A549 (cell line): ENCODE measurements around the gene TTC21B. TPM values are rescaled to one million over a fixed set of nuclear protein-coding genes. Genes with fewer than 3 reads are reported as not detected.

Source experiments
- ATAC-seq, 2 experiments: fragments of 200-7000 bp in 1 of 2; fragments of >200 bp in 1 of 2; cut with Nextera tagmentation in 1 of 2; cut with Tn5 transposase in 1 of 2; 3 replicates each; pipeline versions ENCODE4 v1.8.0 to v1.9.1; 2018 to 2020; ENCODE audit warnings: mild to moderate bottlenecking in 1 of 2, moderate library complexity in 1 of 2
- CTCF ChIA-PET: fragments of 300-600 bp; sonication (Branson Sonifier 250); formaldehyde crosslinking; extraction: SDS; loops from one replicate; lab custom pipeline; 2021; ENCODE audit warnings: antibody characterized with exemption, inconsistent platforms; lab: Yijun Ruan, JAX
- POLR2A ChIA-PET: fragments of 350-600 bp; formaldehyde crosslinking; extraction: SDS; loops from one replicate; lab custom pipeline; 2021; ENCODE audit warnings: antibody characterized with exemption, inconsistent platforms; lab: Yijun Ruan, JAX
- DNase-seq, 2 experiments: peaks; one replicate each; pipeline versions ENCODE4 v3.0.0 to v3.0.0-alpha.2; 2011 to 2016; ENCODE audit warnings: low read depth in 1 of 2, low spot score in 1 of 2
- FAIRE-seq: peaks from 2 replicates; lab custom pipeline; 2011; peaks lifted over from hg19 to GRCh38; lab: Jason Lieb, UNC
- H3K27ac ChIP-seq, 2 experiments: fragments of >200 bp; sonication (Bioruptor Twin); formaldehyde crosslinking; 3 replicates each; pipeline ENCODE4 v1.5.1; 2016 to 2017
- H3K4me1 ChIP-seq: fragments of >200 bp; sonication (Bioruptor Twin); formaldehyde crosslinking; 3 replicates; pipeline ENCODE4 v1.6.1; 2016
- H3K4me2 ChIP-seq: fragments of >200 bp; sonication (Bioruptor Twin); formaldehyde crosslinking; 3 replicates; pipeline ENCODE4 v1.6.1; 2016
- H3K4me3 ChIP-seq: fragments of >200 bp; sonication (Bioruptor Twin); formaldehyde crosslinking; 3 replicates; pipeline ENCODE4 v1.5.1; 2016
- H3K9me3 ChIP-seq: fragments of >200 bp; sonication (Bioruptor Twin); formaldehyde crosslinking; 3 replicates; pipeline ENCODE4 v1.6.1; 2016
- BCL3 ChIP-seq: fragments of >200 bp; sonication (Bioruptor Twin); formaldehyde crosslinking; IDR thresholded peaks from 3 replicates; pipeline ENCODE4 v1.6.1; 2016
- BHLHE40 ChIP-seq: IDR thresholded peaks from 2 replicates; pipeline ENCODE4 v1.6.1; 2012; ENCODE audit warnings: low read depth, low read length, inconsistent platforms
- CBX2 ChIP-seq: fragments of 200-600 bp; sonication (generic); IDR thresholded peaks from 2 replicates; pipeline ENCODE4 v1.6.1; 2016; ENCODE audit warnings: low read depth, mild to moderate bottlenecking, borderline replicate concordance
- CBX8 ChIP-seq: fragments of 200-600 bp; sonication (generic); IDR thresholded peaks from 2 replicates; pipeline ENCODE4 v1.6.1; 2016
- CEBPB ChIP-seq, 2 experiments: fragments of >200 bp in 1 of 2; sonication (Bioruptor Twin) in 1 of 2; formaldehyde crosslinking in 1 of 2; IDR thresholded peaks; 2 replicates each; pipeline ENCODE4 v1.6.1; 2012 to 2016
- CHD2 ChIP-seq: fragments of 150-350 bp; IDR thresholded peaks from 2 replicates; pipeline ENCODE4 v1.6.1; 2014; ENCODE audit warnings: low read length; ENCODE audit not compliant: partially characterized antibody
- CHD4 ChIP-seq: fragments of 200-600 bp; sonication (generic); IDR thresholded peaks from 2 replicates; pipeline ENCODE4 v1.6.1; 2016; ENCODE audit warnings: antibody characterized with exemption, mild to moderate bottlenecking, borderline replicate concordance
- CTCF ChIP-seq: fragments of >200 bp; sonication (Bioruptor Twin); formaldehyde crosslinking; IDR thresholded peaks from 3 replicates; pipeline ENCODE4 v1.5.1; 2016
- E2F6 ChIP-seq: IDR thresholded peaks from 2 replicates; pipeline ENCODE4 v1.6.1; 2012; ENCODE audit warnings: low read depth, borderline replicate concordance
- EHMT2 ChIP-seq: fragments of 200-600 bp; sonication (generic); IDR thresholded peaks from 2 replicates; pipeline ENCODE4 v1.6.1; 2016; ENCODE audit warnings: antibody characterized with exemption, low read depth, mild to moderate bottlenecking, moderate library complexity
- ESRRA ChIP-seq: fragments of 150-350 bp; IDR thresholded peaks from 2 replicates; pipeline ENCODE4 v1.6.1; 2014; ENCODE audit warnings: mild to moderate bottlenecking, low read length, borderline replicate concordance
- FOSB ChIP-seq: fragments of 250-450 bp; sonication (Bioruptor Pico); IDR thresholded peaks from 2 replicates; pipeline ENCODE4 v1.5.0; 2020; ENCODE audit warnings: mild to moderate bottlenecking, moderate library complexity
- FOSL2 ChIP-seq, 2 experiments: fragments of 450-650 bp in 1 of 2; fragments of >200 bp in 1 of 2; sonication (Bioruptor Twin) in 1 of 2; formaldehyde crosslinking; IDR thresholded peaks; 2 replicates each; pipeline versions ENCODE4 v1.5.0 to v1.6.1; 2016 to 2020; ENCODE audit warnings: mild to moderate bottlenecking in 1 of 2, moderate library complexity in 1 of 2
- GATA3 ChIP-seq: IDR thresholded peaks from 2 replicates; pipeline ENCODE4 v1.6.1; 2012; ENCODE audit warnings: borderline replicate concordance
- HMGXB4 ChIP-seq: fragments of 250-450 bp; sonication (Bioruptor Pico); IDR thresholded peaks from 2 replicates; pipeline ENCODE4 v1.5.0; 2021; ENCODE audit warnings: mild to moderate bottlenecking, moderate library complexity, borderline replicate concordance
- JUN ChIP-seq, 2 experiments: fragments of >200 bp; sonication (Bioruptor Twin); formaldehyde crosslinking; IDR thresholded peaks; 2 replicates in 1 of 2; 3 replicates in 1 of 2; pipeline ENCODE4 v1.6.1; 2016 to 2017
- KDM1A ChIP-seq: fragments of 200-600 bp; sonication (generic); IDR thresholded peaks from 2 replicates; pipeline ENCODE4 v1.6.1; 2016; ENCODE audit warnings: low read depth, mild to moderate bottlenecking
- MAFK ChIP-seq: fragments of 450-650 bp; IDR thresholded peaks from 2 replicates; pipeline ENCODE4 v1.6.1; 2014; ENCODE audit not compliant: partially characterized antibody
- MAX ChIP-seq: IDR thresholded peaks from 2 replicates; pipeline ENCODE4 v1.6.1; 2012
- MYC ChIP-seq: IDR thresholded peaks from 2 replicates; pipeline ENCODE4 v1.6.1; 2012; ENCODE audit warnings: mild to moderate bottlenecking, inconsistent platforms, low read length, improper control_type of control experiment, borderline replicate concordance
- PBX3 ChIP-seq: IDR thresholded peaks from 2 replicates; pipeline ENCODE4 v1.6.1; 2012
- PHF8 ChIP-seq: fragments of 200-600 bp; sonication (generic); IDR thresholded peaks from 2 replicates; pipeline ENCODE4 v1.6.1; 2016; ENCODE audit warnings: low read depth, mild to moderate bottlenecking, antibody characterized with exemption, moderate library complexity, borderline replicate concordance
- POLR2A ChIP-seq: IDR thresholded peaks from 2 replicates; pipeline ENCODE4 v1.6.1; 2012; ENCODE audit warnings: mild to moderate bottlenecking, low read length
- RARB ChIP-seq: fragments of 250-450 bp; sonication (Bioruptor Pico); IDR thresholded peaks from 2 replicates; pipeline ENCODE4 v1.8.0; 2021; ENCODE audit warnings: mild to moderate bottlenecking, moderate library complexity
- RCOR1 ChIP-seq: fragments of 150-350 bp; IDR thresholded peaks from 2 replicates; pipeline ENCODE4 v1.6.1; 2014; ENCODE audit warnings: antibody characterized with exemption, low read length, low read depth
- SMC3 ChIP-seq: fragments of >200 bp; sonication (Bioruptor Twin); formaldehyde crosslinking; IDR thresholded peaks from 3 replicates; pipeline ENCODE4 v1.6.1; 2018; ENCODE audit warnings: inconsistent platforms
- USF2 ChIP-seq: fragments of 450-650 bp; IDR thresholded peaks from 2 replicates; pipeline ENCODE4 v1.6.1; 2014; ENCODE audit warnings: antibody characterized with exemption
- ZC3H11A ChIP-seq: fragments of 450-650 bp; IDR thresholded peaks from 2 replicates; pipeline ENCODE4 v1.6.1; 2014; ENCODE audit warnings: antibody characterized with exemption, mild to moderate bottlenecking
- ZNF302 ChIP-seq: fragments of 250-450 bp; sonication (Bioruptor Pico); IDR thresholded peaks from 2 replicates; pipeline ENCODE4 v1.9.0; 2021; ENCODE audit warnings: inconsistent platforms, mild to moderate bottlenecking, moderate library complexity
- ZSCAN20 ChIP-seq: fragments of 250-450 bp; sonication (Bioruptor Pico); IDR thresholded peaks from 2 replicates; pipeline ENCODE4 v1.8.0; 2022; ENCODE audit warnings: mild to moderate bottlenecking, moderate library complexity
- WGBS: methylation state at CpG from one replicate; pipeline ENCODE4 v1.1.6; 2017; ENCODE audit errors: missing lambda C conversion rate; 5-methylcytosine and 5-hydroxymethylcytosine counted together
- polyA minus RNA-seq: library from RNA; depleted of rRNA, polyadenylated mRNA; stranded (reverse); fragments of >200 nt; gene quantifications from 2 replicates; pipeline ENCODE4 v1.2.3, GENCODE V29; 2011; rRNA and poly(A)+ RNA removed
- polyA plus RNA-seq, 4 experiments: library from polyadenylated mRNA; depleted of rRNA in 3 of 4; stranded (reverse); fragments of >200 nt; fragmentation: RNase III in 1 of 4; extraction: RNeasy Plus Mini Kit Qiagen cat#74134 plus additional on column Dnase treatment in 1 of 4; gene quantifications; 2 replicates in 3 of 4; 3 replicates in 1 of 4; pipeline ENCODE4 v1.2.3, GENCODE V29; 2011 to 2017

The TTC21B gene
- polyA plus RNA-seq (2011; rRNA removed) (17.5 and 23.3 TPM in 2 replicates), polyA plus RNA-seq (2017; fragmentation: RNase III; extraction: RNeasy Plus Mini Kit Qiagen cat#74134 plus additional on column Dnase treatment) (6.1 to 7.2 TPM (median 6.2 TPM) in 3 replicates), polyA minus RNA-seq (15.8 and 18.6 TPM in 2 replicates)
- 5.4 and 5.9 TPM in 2 replicates for polyA plus RNA-seq (2012; cell fraction: cytosol; rRNA removed)
- 4.9 and 6.3 TPM in 2 replicates for polyA plus RNA-seq (2012; cell fraction: nucleus; rRNA removed)

GRCh38 chr2:165953655-165954606 lies at the start of gene TTC21B:
Gene TTC21B, minus strand, starts transcription at chr2:165953776. Its CDS starts 71 bp downstream, at chr2:165953705.
- Histone ChIP-seq H3K27ac (peak within 1 kb of the TSS; percentile 79 to 94), H3K9me3 (no peaks in the 10 kb centered on the region), H3K4me2 (peak within 1 kb of the TSS; percentile 89), H3K4me1 (peaks cover 17% of the 10 kb centered on the region; the same call in 2 of the 3 replicates), H3K4me3 (peak within 1 kb of the TSS; percentile 63)
- under 1% methylated on average over 24 of the region's 55 CpGs for WGBS
- peak; percentile 74 to 95 for DNase-seq
- ChIA-PET CTCF (interaction anchor here (0.8 to 4.3 kb wide), 10 partner anchors 9 to 467 kb away, joined by 3 to 32 read pairs (median 4); partner anchors contain the start of gene SCN1A), POLR2A (interaction anchor here (1.0 kb wide), 2 partner anchors 150 to 174 kb away, joined by 3 read pairs; partner anchors contain the start of gene SCN1A)
- ATAC-seq, result peak; percentile 98
- no peak for FAIRE-seq
- TF ChIP-seq KDM1A, result no peak
- 0 out of 3 replicates have a peak, but pooled peaks have one; percentile 19 for TF ChIP-seq BCL3
- TF ChIP-seq ESRRA, result no peak
- peak; percentile 86; the same call in 1 of the 2 replicates for TF ChIP-seq HMGXB4 (CRISPR knock-in tag)
- TF ChIP-seq CHD2, result no peak
- 0 out of 4 replicates have a peak, but pooled peaks of 1 of the 2 experiments have one; percentile 50 for TF ChIP-seq CEBPB (IDR thresholded peaks at IDR 0.05)
- TF ChIP-seq MAFK, result no peak
- TF ChIP-seq CTCF, result peak; percentile 78
- peak; percentile 52 for TF ChIP-seq POLR2A
- TF ChIP-seq ZC3H11A, result no peak
- no peak for TF ChIP-seq PBX3
- no peak for TF ChIP-seq CBX2
- TF ChIP-seq RARB (CRISPR knock-in tag), result no peak
- no peak for TF ChIP-seq EHMT2
- TF ChIP-seq CBX8, result no peak
- no peak for TF ChIP-seq ZSCAN20 (CRISPR knock-in tag)
- peak; percentile 87 for TF ChIP-seq SMC3
- TF ChIP-seq ZNF302 (CRISPR knock-in tag), result no peak
- no peak for TF ChIP-seq FOSL2 (IDR thresholded peaks at IDR 0.05)
- TF ChIP-seq FOSL2 (CRISPR knock-in tag; IDR thresholded peaks at IDR 0.05), result no peak
- TF ChIP-seq MYC, result peak; percentile 85; the same call in 1 of the 2 replicates
- TF ChIP-seq RCOR1, result no peak
- TF ChIP-seq FOSB, result no peak
- peak; percentile 98 for TF ChIP-seq E2F6
- TF ChIP-seq CHD4, result no peak
- peak; percentile 98 for TF ChIP-seq MAX
- TF ChIP-seq GATA3, result 0 out of 2 replicates have a peak, but pooled peaks have one; percentile 14
- TF ChIP-seq USF2, result no peak; the same call in 1 of the 2 replicates
- TF ChIP-seq PHF8, result peak; percentile 1
- peak in 1 of 2 experiments; percentile 67; a peak in 3 of 5 replicates for TF ChIP-seq JUN (IDR thresholded peaks at IDR 0.05)
- peak; percentile 51; the same call in 1 of the 2 replicates for TF ChIP-seq BHLHE40
